ENCODE results near the gene DOCK4. TPM values are rescaled to one million over a fixed set of nuclear protein-coding genes. Genes with fewer than 3 reads are reported as not detected.

The DOCK4 gene
- total and polyA plus RNA-seq, 4 donors = 7.2 to 48.9 (median 12.8) TPM

DNA sequence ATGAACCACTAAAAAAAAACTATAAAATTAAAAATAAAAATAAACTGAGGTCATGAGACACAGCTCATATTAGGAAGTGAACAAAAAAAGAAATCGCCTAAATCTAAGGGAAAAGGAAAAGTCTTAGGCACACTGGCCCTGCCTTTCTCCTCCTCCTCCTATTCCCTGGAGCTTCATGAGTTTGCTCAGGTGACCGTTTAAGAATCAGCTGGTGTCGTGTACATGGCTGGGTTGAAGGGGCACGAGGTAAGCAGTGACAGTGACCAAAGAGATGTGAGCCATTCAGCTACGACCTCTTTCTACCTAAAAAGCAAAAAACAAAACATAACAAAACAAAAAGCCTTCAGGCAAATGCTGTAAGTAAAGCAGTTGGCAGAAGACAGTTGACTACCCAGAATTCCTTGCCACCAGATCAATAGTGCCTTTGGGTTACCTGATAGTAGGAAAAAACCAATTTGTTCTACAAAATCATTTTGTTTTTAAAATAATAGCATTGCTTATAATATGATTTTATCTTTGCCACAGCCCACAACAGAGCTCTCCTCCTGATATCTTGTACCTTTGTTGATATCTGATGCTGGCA lies 135.4 kb downstream of the DOCK4 start:
- WGBS = 46% methylated on average over 5 of the region's 5 CpGs
- TF ChIP-seq, protein P1, sequence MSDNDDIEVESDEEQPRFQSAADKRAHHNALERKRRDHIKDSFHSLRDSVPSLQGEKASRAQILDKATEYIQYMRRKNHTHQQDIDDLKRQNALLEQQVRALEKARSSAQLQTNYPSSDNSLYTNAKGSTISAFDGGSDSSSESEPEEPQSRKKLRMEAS (IDR thresholded peaks at IDR 0.05) = peak; percentile 48
- TF ChIP-seq, protein P2, sequence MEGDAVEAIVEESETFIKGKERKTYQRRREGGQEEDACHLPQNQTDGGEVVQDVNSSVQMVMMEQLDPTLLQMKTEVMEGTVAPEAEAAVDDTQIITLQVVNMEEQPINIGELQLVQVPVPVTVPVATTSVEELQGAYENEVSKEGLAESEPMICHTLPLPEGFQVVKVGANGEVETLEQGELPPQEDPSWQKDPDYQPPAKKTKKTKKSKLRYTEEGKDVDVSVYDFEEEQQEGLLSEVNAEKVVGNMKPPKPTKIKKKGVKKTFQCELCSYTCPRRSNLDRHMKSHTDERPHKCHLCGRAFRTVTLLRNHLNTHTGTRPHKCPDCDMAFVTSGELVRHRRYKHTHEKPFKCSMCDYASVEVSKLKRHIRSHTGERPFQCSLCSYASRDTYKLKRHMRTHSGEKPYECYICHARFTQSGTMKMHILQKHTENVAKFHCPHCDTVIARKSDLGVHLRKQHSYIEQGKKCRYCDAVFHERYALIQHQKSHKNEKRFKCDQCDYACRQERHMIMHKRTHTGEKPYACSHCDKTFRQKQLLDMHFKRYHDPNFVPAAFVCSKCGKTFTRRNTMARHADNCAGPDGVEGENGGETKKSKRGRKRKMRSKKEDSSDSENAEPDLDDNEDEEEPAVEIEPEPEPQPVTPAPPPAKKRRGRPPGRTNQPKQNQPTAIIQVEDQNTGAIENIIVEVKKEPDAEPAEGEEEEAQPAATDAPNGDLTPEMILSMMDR (IDR thresholded peaks at IDR 0.05; ENCODE audit: low read depth, low read length, missing input control) = no peak
- TF ChIP-seq RAD21 (IDR thresholded peaks at IDR 0.05) (peak; percentile 5 to 24), YY1 (IDR thresholded peaks at IDR 0.05) (peak; percentile 33)
- no peak for DNase-seq (ENCODE audit: low spot score)
- Histone ChIP-seq H3K9ac (ENCODE audit: low read depth in 1 of 2, low read length in 2 of 2) (no peak overlapping the region), H3K4me1 (ENCODE audit: control insufficient read depth in 4 of 4, insufficient read depth in 4 of 4, low read length in 3 of 4) (peaks cover 5 to 36% (median 22%) of the 10 kb centered on the region in 4 donors), H3K27ac (ENCODE audit: low read depth in 1 of 2, low read length in 2 of 2) (peak overlapping the region in 1 of 2 donors; percentile 4), H3K4me3 (ENCODE audit: low read depth in 1 of 3, low read length in 3 of 3) (no peak overlapping the region), H3K27me3 (ENCODE audit: control insufficient read depth in 4 of 4, insufficient read depth in 4 of 4, low read length in 3 of 4) (no peaks in the 10 kb centered on the region), H3K36me3 (ENCODE audit: control insufficient read depth in 4 of 4, insufficient read depth in 3 of 4, low read depth in 1 of 4, low read length in 3 of 4) (no peaks in the 10 kb centered on the region), H3K9me3 (ENCODE audit: control insufficient read depth in 4 of 4, low read length in 3 of 4) (peaks cover 0 to 5% (median 2%) of the 10 kb centered on the region in 4 donors)

DNA sequence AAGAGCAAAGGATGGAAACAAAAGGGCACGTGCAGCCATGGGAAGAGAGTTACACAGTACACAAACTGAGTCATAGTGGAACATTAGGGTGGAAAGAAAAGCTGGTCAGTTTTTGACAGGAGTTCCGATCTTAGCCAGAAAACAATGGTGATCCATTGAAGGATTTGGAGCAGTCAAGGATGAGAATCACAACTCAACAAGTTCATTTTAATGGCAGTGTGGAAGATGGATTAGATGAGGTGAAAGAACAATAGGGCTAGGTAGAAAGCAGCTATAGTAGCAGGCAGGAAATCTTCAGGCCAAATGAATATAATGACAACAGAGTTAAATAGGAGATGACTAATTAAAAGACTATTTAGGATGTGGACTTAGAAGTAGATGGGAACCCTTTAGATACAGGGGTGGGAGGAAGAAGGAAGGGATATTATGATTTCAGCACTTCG lies 136.3 kb downstream of the DOCK4 start:
- no peak for DNase-seq (ENCODE audit: low spot score)
- TF ChIP-seq SP1 (IDR thresholded peaks at IDR 0.05) (no peak), HNF4G (IDR thresholded peaks at IDR 0.05) (no peak)
- TF ChIP-seq, protein P3, sequence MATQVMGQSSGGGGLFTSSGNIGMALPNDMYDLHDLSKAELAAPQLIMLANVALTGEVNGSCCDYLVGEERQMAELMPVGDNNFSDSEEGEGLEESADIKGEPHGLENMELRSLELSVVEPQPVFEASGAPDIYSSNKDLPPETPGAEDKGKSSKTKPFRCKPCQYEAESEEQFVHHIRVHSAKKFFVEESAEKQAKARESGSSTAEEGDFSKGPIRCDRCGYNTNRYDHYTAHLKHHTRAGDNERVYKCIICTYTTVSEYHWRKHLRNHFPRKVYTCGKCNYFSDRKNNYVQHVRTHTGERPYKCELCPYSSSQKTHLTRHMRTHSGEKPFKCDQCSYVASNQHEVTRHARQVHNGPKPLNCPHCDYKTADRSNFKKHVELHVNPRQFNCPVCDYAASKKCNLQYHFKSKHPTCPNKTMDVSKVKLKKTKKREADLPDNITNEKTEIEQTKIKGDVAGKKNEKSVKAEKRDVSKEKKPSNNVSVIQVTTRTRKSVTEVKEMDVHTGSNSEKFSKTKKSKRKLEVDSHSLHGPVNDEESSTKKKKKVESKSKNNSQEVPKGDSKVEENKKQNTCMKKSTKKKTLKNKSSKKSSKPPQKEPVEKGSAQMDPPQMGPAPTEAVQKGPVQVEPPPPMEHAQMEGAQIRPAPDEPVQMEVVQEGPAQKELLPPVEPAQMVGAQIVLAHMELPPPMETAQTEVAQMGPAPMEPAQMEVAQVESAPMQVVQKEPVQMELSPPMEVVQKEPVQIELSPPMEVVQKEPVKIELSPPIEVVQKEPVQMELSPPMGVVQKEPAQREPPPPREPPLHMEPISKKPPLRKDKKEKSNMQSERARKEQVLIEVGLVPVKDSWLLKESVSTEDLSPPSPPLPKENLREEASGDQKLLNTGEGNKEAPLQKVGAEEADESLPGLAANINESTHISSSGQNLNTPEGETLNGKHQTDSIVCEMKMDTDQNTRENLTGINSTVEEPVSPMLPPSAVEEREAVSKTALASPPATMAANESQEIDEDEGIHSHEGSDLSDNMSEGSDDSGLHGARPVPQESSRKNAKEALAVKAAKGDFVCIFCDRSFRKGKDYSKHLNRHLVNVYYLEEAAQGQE (IDR thresholded peaks at IDR 0.05) = peak; percentile 14
- no peak overlapping the region for H3K27ac ChIP-seq (ENCODE audit: low read depth in 1 of 2, low read length in 2 of 2)
- no peaks in the 10 kb centered on the region for H3K27me3 ChIP-seq (ENCODE audit: control insufficient read depth in 4 of 4, insufficient read depth in 4 of 4, low read length in 3 of 4)
- H3K36me3 ChIP-seq (ENCODE audit: control insufficient read depth in 4 of 4, insufficient read depth in 3 of 4, low read depth in 1 of 4, low read length in 3 of 4) = no peaks in the 10 kb centered on the region
- H3K9ac ChIP-seq (ENCODE audit: low read depth in 1 of 2, low read length in 2 of 2) = no peak overlapping the region
- H3K4me1 ChIP-seq (ENCODE audit: control insufficient read depth in 4 of 4, insufficient read depth in 4 of 4, low read length in 3 of 4) = peaks cover 5 to 36% (median 22%) of the 10 kb centered on the region in 4 donors
- H3K9me3 ChIP-seq (ENCODE audit: control insufficient read depth in 4 of 4, low read length in 3 of 4) = peaks cover 0 to 5% (median 2%) of the 10 kb centered on the region in 4 donors
- 90% methylated on average over 3 of the region's 3 CpGs for WGBS
- no peak overlapping the region for H3K4me3 ChIP-seq (ENCODE audit: low read depth in 1 of 3, low read length in 3 of 3)

DNA sequence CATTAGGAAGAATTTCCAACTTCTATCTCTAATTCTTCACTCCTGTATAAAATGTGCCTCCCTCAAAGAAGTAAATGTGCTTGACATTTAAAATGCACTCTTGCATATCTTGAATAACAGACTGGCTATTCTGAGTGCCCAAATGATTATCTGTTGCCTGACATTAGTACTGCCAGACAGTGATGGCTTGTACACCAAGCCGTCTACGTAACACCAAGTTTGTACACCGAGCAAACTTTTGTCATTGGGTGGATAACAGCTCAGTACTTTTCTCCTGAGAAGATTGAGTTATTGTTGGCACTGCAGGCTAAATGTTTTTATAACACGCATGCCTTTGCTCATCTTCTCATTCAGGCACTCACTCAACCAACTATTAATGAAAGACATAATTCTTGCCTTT lies 137.2 kb downstream of the DOCK4 start:
- H3K4me3 ChIP-seq (ENCODE audit: low read depth in 1 of 3, low read length in 3 of 3) = no peak overlapping the region
- no peak overlapping the region for H3K27ac ChIP-seq (ENCODE audit: low read depth in 1 of 2, low read length in 2 of 2)
- peaks cover 5 to 36% (median 22%) of the 10 kb centered on the region in 4 donors for H3K4me1 ChIP-seq (ENCODE audit: control insufficient read depth in 4 of 4, insufficient read depth in 4 of 4, low read length in 3 of 4)
- no peak for DNase-seq (ENCODE audit: low spot score)
- H3K27me3 ChIP-seq (ENCODE audit: control insufficient read depth in 4 of 4, insufficient read depth in 4 of 4, low read length in 3 of 4) = no peaks in the 10 kb centered on the region
- WGBS = 95% methylated on average over 4 of the region's 4 CpGs
- H3K9me3 ChIP-seq (ENCODE audit: control insufficient read depth in 4 of 4, low read length in 3 of 4) = no peaks in the 10 kb centered on the region
- no peaks in the 10 kb centered on the region for H3K36me3 ChIP-seq (ENCODE audit: control insufficient read depth in 4 of 4, insufficient read depth in 3 of 4, low read depth in 1 of 4, low read length in 3 of 4)
- no peak overlapping the region for H3K9ac ChIP-seq (ENCODE audit: low read depth in 1 of 2, low read length in 2 of 2)
- TF ChIP-seq, protein P4, sequence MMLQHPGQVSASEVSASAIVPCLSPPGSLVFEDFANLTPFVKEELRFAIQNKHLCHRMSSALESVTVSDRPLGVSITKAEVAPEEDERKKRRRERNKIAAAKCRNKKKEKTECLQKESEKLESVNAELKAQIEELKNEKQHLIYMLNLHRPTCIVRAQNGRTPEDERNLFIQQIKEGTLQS (IDR thresholded peaks at IDR 0.05) = no peak
- TF ChIP-seq, protein P1 (IDR thresholded peaks at IDR 0.05) = no peak
- no peak for TF ChIP-seq JUND (IDR thresholded peaks at IDR 0.05)
- TF ChIP-seq TAF1 (conservative IDR thresholded peaks at IDR 0.05) = no peak
- no peak for TF ChIP-seq GABPA (IDR thresholded peaks at IDR 0.05 in 1 of 2, conservative IDR thresholded peaks at IDR 0.05 in 1 of 2)
- no peak for TF ChIP-seq SP1 (IDR thresholded peaks at IDR 0.05)
- no peak for TF ChIP-seq FOXA2 (IDR thresholded peaks at IDR 0.05)
- no peak for TF ChIP-seq HNF4A (conservative IDR thresholded peaks at IDR 0.05)
- TF ChIP-seq, protein P2 (IDR thresholded peaks at IDR 0.05; ENCODE audit: low read depth, low read length, missing input control) = no peak
- no peak for TF ChIP-seq FOXA1 (IDR thresholded peaks at IDR 0.05)
- TF ChIP-seq, protein P5, sequence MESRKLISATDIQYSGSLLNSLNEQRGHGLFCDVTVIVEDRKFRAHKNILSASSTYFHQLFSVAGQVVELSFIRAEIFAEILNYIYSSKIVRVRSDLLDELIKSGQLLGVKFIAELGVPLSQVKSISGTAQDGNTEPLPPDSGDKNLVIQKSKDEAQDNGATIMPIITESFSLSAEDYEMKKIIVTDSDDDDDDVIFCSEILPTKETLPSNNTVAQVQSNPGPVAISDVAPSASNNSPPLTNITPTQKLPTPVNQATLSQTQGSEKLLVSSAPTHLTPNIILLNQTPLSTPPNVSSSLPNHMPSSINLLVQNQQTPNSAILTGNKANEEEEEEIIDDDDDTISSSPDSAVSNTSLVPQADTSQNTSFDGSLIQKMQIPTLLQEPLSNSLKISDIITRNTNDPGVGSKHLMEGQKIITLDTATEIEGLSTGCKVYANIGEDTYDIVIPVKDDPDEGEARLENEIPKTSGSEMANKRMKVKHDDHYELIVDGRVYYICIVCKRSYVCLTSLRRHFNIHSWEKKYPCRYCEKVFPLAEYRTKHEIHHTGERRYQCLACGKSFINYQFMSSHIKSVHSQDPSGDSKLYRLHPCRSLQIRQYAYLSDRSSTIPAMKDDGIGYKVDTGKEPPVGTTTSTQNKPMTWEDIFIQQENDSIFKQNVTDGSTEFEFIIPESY (IDR thresholded peaks at IDR 0.05) = no peak
- no peak for TF ChIP-seq RXRA (IDR thresholded peaks at IDR 0.05)

Data from liver (tissue), 9 donors.